Gastrocnemius medialis (tissue), 4 donors: ENCODE measurements around the gene ANKRD55.
"Not testable (repeated sequence)": the region's sequence is repeated elsewhere in the genome, so short reads cannot be mapped to it uniquely, and the experiment has no call there.

Experiments
- CTCF ChIP-seq, 5 experiments: fragments of 450-650 bp in 3 of 5; fragments of 200-600 bp in 2 of 5; sonication (generic) in 2 of 5; IDR thresholded peaks in 4 of 5; conservative IDR thresholded peaks in 1 of 5; 1 replicate in 4 of 5; 2 replicates in 1 of 5; pipeline ENCODE4 v1.5.1; 2016 to 2019; ENCODE audit warnings: antibody characterized with exemption in 5 of 5, mild to moderate bottlenecking in 3 of 5, moderate library complexity in 3 of 5
- POLR2A ChIP-seq, 2 donors: fragments of 450-650 bp; IDR thresholded peaks; one replicate each; pipeline ENCODE4 v1.6.1; 2017; ENCODE audit warnings: antibody characterized with exemption in 2 of 2, mild to moderate bottlenecking in 2 of 2, moderate library complexity in 2 of 2

- TF ChIP-seq CTCF (IDR thresholded peaks at IDR 0.05 in 4 of 5, conservative IDR thresholded peaks at IDR 0.05 in 1 of 5); POLR2A (IDR thresholded peaks at IDR 0.05): not testable (repeated sequence)
Measured at GRCh38 chr5:56213886-56214535, 19.1 kb downstream of the ANKRD55 start.
